Fibroblast of the conjunctiva (primary cell): ENCODE results near the gene MXRA8.

Experiments used
- DNase-seq: peaks from one replicate; pipeline ENCODE4 v3.0.0-alpha.2; 2010; ENCODE audit warnings: low read depth

Gene MXRA8

GRCh38 chr1:1349256-1350012, 8.9 kb downstream of the MXRA8 start, which contains the start of gene DVL1:
Gene DVL1 (minus strand): TSS chr1:1349418. CDS start chr1:1349065, 353 bp downstream.
- peak; percentile 44 for DNase-seq

GRCh38 chr1:1348420-1349255, 9.7 kb downstream of the MXRA8 start:
- DNase-seq = no peak

DNA sequence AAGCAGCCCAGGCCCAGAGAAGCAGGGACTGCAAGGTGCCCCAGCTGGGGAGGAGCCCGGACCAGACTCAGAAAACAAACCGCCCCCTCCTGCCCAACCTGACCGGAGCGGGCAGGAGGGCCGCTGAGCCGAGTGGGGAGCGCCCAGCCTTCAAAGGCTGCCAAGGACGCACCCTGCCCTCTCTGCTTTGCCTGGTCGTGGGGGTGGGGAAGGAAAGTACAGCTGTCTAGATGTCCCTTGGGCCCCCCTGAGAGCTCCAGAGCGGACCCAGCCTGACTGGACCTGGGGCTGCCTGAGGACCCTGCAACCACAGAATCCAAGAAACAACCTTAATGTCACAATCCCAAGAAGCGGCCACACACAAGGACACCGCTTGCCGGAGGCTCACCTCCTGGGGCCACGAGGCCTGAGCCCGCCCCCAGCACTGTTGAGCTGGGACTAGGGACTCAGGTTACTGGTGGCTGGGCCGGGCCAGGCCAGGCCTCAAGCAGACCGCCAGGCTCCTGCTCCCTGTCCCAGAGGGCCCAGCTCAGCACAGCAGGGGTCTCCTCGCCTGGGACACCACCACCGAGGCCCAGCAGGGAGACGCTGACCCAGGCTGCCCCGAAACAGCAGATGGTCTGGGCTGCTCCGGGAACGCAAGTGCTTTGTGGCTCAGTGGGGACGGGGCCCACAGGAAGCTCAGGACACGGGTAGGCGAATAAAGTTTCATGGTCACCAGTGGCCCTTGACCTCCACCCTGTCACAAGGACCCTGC, 10.5 kb downstream of the MXRA8 start:
- no peak for DNase-seq

DNA sequence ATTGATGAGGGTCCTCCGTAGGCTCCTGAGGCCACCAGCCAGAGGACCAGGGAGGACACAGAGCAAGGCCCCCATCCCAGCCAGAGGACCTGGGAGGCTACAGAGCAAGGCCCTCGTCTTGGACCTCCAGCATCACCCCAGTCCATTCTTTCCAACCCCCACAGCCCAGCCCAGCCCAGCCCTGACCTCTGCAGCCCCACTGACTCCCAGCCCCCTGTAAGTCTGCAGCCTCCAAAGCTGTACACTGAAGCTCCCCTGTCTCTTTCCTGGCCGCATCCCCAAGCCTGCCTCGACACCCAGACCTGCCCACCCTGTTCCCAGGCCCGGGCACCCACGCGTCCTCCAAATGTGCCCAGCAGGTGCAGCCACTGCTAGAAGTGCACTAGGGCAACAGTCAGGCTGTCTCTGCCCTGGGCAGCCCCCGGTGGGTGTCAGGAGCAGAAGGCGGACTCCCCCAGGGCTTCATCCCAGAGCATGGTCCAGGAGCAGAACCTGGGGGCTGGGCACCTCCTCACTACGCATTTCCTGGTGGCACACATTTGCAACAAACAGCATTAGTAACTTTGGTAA, 11.2 kb downstream of the MXRA8 start:
- DNase-seq = no peak

- no peak for DNase-seq
Observed at GRCh38 chr1:1346501-1346890, 11.9 kb downstream of the MXRA8 start.

GRCh38 chr1:1345860-1346500, 12.4 kb downstream of the MXRA8 start:
- DNase-seq = no peak

GRCh38 chr1:1345384-1345783, 13.0 kb downstream of the MXRA8 start:
- DNase-seq = no peak

- no peak for DNase-seq
Observed at GRCh38 chr1:1344655-1345361, 13.5 kb downstream of the MXRA8 start.

DNA sequence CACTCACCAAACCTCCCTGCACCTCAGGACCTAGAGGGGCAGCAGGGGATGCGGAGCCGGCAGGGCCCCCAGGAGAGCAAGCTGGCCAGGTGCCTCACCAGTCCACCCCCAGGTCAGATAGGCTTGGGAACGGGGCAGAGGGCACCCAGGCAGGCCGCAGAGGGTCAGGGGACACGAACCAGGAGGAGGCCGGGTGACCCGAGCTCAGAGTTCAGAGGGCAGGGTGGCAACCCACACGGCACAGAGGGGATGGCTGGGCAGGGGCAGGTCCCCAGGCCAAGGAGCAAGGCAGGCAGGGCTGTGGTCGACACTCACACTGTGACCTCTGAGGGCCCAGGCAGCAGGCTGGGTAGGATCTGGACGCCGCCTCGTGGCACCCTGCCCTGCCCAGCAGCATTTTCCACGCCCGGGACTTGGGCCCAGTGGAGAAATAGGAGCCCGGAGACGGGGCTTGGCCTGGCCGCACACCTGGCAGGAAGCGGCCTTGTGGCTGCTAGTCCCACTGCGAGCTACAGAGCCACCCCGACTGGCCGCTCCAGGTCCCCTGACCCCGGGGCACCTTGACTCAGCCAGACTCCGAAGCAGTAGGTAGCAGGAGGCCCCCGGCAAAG, 14.4 kb downstream of the MXRA8 start:
- no peak for DNase-seq

DNA sequence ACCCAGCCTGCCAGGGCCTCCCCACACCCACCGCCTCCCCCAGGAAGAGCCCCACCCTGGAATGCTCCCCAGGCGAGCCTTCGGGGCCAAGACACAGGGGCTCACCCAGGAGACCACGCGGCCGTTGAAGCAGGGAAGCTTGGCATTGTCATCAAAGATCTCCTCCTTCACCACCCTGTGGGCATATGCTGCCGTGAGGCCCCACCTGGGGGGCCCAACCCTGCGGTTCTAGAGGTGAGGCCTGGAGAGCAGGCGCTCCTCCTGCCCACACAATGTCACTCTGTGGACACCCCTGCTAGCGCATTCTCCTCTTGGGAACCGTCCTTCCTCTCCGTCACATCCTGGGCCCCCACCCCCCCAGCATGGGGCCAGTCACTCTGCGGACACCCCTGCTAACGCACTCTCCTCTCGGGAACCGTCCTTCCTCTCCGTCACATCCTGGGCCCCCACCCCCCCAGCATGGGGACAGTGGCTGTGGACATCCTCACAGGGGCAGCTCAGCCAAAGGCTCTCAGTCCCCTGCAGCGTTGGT, 15.7 kb downstream of the MXRA8 start:
- no peak for DNase-seq

DNA sequence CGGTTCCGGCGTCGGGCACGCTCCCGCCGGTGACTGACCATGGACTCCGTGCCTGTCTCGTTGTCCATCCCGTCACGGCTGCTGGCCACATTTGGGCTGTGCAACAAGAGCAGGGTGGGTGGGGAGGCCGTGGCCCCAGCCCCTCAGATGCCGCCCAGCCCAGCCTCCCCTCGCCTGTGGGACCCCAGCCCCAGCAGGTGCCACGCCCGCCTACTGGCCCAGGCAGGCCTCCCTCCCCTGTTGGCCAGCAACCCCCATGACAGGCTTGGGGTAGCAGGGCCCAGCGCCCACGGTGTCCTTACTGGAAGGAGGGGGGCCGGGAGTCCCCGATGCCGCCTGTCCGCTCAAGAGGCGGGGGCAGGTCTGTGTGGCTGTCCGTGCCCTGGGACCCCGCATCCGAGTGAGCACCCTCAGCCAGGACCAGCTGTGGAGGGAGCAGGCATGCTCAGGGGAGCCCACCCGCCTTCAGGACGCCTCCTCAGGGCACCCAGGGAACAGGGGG, 16.2 kb downstream of the MXRA8 start:
- DNase-seq = no peak

- no peak for DNase-seq
Observed at GRCh38 chr1:1341549-1342021, 16.8 kb downstream of the MXRA8 start.

GRCh38 chr1:1340791-1341548, 17.4 kb downstream of the MXRA8 start:
- DNase-seq = no peak

GRCh38 chr1:1340185-1340584, 18.2 kb downstream of the MXRA8 start:
- DNase-seq = no peak

DNA sequence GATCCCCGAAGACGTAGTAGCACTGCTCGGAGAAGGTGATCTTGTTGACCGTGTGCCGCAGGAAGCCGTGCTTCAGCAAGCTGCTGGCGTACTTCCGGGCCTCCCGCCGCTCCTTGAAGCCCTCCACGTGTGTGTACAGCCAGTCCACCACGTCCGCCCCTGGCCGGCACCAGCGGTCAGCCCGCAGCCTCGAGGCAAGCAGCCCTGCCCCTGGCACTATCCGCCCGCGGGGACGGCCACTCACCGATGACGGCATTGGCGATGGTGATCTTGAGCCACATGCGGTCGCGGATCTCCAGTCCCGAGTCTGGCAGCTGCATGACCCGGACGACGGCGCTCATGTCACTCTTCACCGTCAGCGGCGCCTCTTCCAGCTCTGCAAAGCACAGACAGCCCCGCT, 20.1 kb downstream of the MXRA8 start:
- DNase-seq = no peak

GRCh38 chr1:1337793-1338147, 20.6 kb downstream of the MXRA8 start:
- no peak for DNase-seq

DNA sequence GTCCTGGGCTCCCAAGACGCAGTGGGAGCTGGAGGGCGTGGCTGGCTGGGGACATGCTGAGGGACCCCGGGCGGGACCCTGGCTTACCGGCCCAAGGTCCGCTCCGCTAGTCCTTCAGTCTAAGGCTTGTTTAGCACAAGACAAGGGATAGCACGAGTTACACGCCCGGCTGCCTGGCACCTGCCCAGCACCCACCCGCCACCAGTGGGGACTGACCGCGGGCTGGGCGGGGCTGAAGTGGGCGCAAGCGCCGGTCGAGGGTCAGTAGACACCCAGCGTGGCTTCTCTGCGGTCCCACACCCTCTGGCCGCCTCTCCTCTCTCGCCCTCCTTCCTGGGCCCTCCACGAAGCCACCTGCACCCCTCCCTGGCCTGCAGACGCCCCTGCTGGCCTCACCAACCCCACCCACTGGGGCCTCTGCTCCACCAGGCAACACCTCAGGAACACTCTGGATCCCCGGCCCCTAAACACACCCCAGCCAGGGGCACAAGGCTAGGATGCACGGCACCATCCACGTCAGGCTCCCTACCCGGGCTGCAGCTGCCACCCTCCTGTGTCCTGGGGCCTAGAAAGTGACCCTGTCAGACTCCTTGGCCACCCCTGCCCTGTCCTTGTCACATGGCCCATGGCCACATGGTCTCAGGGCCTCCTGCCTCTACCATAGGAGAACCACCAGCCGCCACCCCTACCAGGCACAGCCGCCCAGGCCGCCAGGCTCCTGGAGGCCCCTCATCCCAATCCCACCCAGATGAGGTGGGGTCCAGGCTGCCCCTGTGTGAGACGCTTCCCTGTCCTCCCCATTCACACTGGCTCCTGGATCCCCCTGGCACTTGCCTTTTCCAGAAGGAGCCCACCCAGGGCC, 21.2 kb downstream of the MXRA8 start:
- DNase-seq = no peak

DNA sequence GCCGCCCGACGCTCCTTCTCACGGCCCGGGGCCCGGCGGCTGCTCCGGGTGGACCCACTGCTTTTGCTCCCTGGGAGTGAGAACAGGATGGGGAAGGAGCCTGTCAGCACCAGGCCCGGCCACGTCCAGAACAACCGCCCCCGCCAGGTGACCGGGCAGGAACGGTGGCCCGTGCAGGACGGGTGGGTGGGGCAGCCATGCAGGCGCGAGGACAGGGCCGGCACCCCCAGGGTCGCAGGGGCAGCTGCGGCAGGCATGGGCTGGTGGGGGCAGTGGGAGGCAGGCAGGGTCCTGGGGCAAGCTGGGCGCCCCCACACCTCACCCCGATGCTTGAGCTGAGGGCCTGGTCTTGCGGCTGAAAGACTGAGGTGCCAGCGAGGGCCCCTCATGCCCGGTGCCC, 21.9 kb downstream of the MXRA8 start:
- no peak for DNase-seq
